ENCODE results near the gene GALNT2. TPM values are rescaled to one million over a fixed set of nuclear protein-coding genes. Genes with fewer than 3 reads are reported as not detected.

Gene GALNT2
- total and polyA plus RNA-seq, 2 of the 13 experiments (the other 11 are each of a cell fraction or from before 2014, with no cell fraction given), result 39.3 to 39.6 TPM

- TF ChIP-seq ZNF142 (CRISPR knock-in tag; IDR thresholded peaks at IDR 0.05) (no peak), ZNF24 (IDR thresholded peaks at IDR 0.05) (no peak), FOXK2 (IDR thresholded peaks at IDR 0.05) (no peak), MAFG (CRISPR knock-in tag; IDR thresholded peaks at IDR 0.05) (no peak), SOX6 (IDR thresholded peaks at IDR 0.05) (no peak), SOX6 (CRISPR knock-in tag; IDR thresholded peaks at IDR 0.05) (peak; percentile 44), PHF20 (CRISPR knock-in tag; IDR thresholded peaks at IDR 0.05) (peak; percentile 42; the same call in 1 of the 2 replicates), ZNF496 (CRISPR knock-in tag; IDR thresholded peaks at IDR 0.05; ENCODE audit: insufficient replicate concordance) (no peak), PLSCR1 (CRISPR knock-in tag; IDR thresholded peaks at IDR 0.05; ENCODE audit: borderline replicate concordance) (no peak), ZNF552 (CRISPR knock-in tag; IDR thresholded peaks at IDR 0.05; ENCODE audit: borderline replicate concordance) (no peak), ZBTB44 (CRISPR knock-in tag; IDR thresholded peaks at IDR 0.05) (no peak), ZNF44 (CRISPR knock-in tag; IDR thresholded peaks at IDR 0.05) (no peak), ZBTB39 (CRISPR knock-in tag; IDR thresholded peaks at IDR 0.05) (no peak), ARNTL (CRISPR knock-in tag; IDR thresholded peaks at IDR 0.05) (peak; percentile 78; the same call in 1 of the 2 replicates), ZGPAT (CRISPR knock-in tag; IDR thresholded peaks at IDR 0.05) (peak; percentile 30; the same call in 1 of the 2 replicates), FOXP1 (IDR thresholded peaks at IDR 0.05) (no peak), FOXP1 (CRISPR knock-in tag; IDR thresholded peaks at IDR 0.05) (peak; percentile 10; the same call in 1 of the 2 replicates)
Measured at GRCh38 chr1:230066466-230067404, at the start of gene GALNT2 (continued).

All from HepG2 (cell line).